GM18502 (cell line): ENCODE results near the gene KRTAP29-1.

Experiments
- ATAC-seq: cut with Tn5 transposase; IDR thresholded peaks from one replicate; pipeline ENCODE4 v1.9.1; 2021; ENCODE audit warnings: mild to moderate bottlenecking; ENCODE audit not compliant: unreplicated experiment, poor library complexity

KRTAP29-1 gene

GRCh38 chr17:41329279-41329948, 26.8 kb upstream of the KRTAP29-1 start:
- no peak for ATAC-seq

- ATAC-seq = no peak
Measured at GRCh38 chr17:41328207-41328606, 25.6 kb upstream of the KRTAP29-1 start.

GRCh38 chr17:41327411-41328120, 24.9 kb upstream of the KRTAP29-1 start:
- no peak for ATAC-seq

GRCh38 chr17:41326173-41327145, 23.8 kb upstream of the KRTAP29-1 start:
- no peak for ATAC-seq

- ATAC-seq = no peak
Measured at GRCh38 chr17:41325611-41326010, 23.0 kb upstream of the KRTAP29-1 start.

GRCh38 chr17:41325126-41325525, 22.5 kb upstream of the KRTAP29-1 start:
- ATAC-seq = no peak

- ATAC-seq = no peak
Measured at GRCh38 chr17:41324180-41325075, 21.8 kb upstream of the KRTAP29-1 start.

- ATAC-seq = no peak
Measured at GRCh38 chr17:41322903-41323895, 20.5 kb upstream of the KRTAP29-1 start.

GRCh38 chr17:41322094-41322902, 19.6 kb upstream of the KRTAP29-1 start:
- ATAC-seq = no peak

- no peak for ATAC-seq
Measured at GRCh38 chr17:41318231-41318630, 15.6 kb upstream of the KRTAP29-1 start.

- ATAC-seq = no peak
Measured at GRCh38 chr17:41315814-41316445, 13.3 kb upstream of the KRTAP29-1 start.

- ATAC-seq = no peak
Measured at GRCh38 chr17:41315204-41315794, 12.6 kb upstream of the KRTAP29-1 start, which contains the start of gene KRTAP17-1. TSS of gene KRTAP17-1 (minus strand) at chr17:41315710. CDS start at chr17:41315650, 60 bp downstream.

- no peak for ATAC-seq
Measured at GRCh38 chr17:41311111-41311510, 8.5 kb upstream of the KRTAP29-1 start.

- no peak for ATAC-seq
Measured at GRCh38 chr17:41308918-41309359, 6.3 kb upstream of the KRTAP29-1 start, which contains the start of gene KRTAP16-1. TSS of gene KRTAP16-1 (minus strand) at chr17:41309309. CDS start at chr17:41309253, 56 bp downstream.

GRCh38 chr17:41308251-41308917, 5.7 kb upstream of the KRTAP29-1 start:
- ATAC-seq = no peak

- ATAC-seq = no peak
Measured at GRCh38 chr17:41307647-41308046, 5.0 kb upstream of the KRTAP29-1 start.
